HG03439 (cell line): ENCODE data around the gene TSC22D1.
A peak's percentile ranks its signal among the peaks of the same experiment; 100 is the strongest.

Experiments
- ATAC-seq: cut with Tn5 transposase; IDR thresholded peaks from one replicate; pipeline ENCODE4 v1.9.1; 2021; ENCODE audit warnings: mild to moderate bottlenecking, moderate library complexity; ENCODE audit not compliant: unreplicated experiment

TSC22D1 gene

GRCh38 chr13:44455769-44456168 is 120.4 kb downstream of the TSC22D1 start:
- no peak for ATAC-seq

DNA sequence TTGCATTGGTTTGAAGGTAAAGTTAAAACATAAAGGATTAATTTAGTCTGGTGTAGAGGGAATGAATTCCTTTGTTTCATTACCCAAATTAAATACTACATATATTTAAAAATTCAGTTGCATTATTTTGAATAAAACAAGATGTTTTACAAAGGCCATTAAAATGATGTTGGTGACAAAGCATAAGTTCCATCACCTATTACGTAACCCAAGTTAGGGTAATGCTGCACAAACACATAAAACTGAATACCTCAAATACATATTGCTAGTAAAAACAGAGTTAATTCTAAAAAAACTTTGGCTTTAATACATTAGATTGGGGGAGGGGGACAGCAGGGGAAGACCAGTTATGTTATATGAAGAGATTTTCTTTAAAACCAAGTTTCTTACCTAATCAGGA is 122.2 kb downstream of the TSC22D1 start:
- ATAC-seq, result no peak

- no peak for ATAC-seq
Measured at GRCh38 chr13:44453069-44453468, 123.1 kb downstream of the TSC22D1 start.

DNA sequence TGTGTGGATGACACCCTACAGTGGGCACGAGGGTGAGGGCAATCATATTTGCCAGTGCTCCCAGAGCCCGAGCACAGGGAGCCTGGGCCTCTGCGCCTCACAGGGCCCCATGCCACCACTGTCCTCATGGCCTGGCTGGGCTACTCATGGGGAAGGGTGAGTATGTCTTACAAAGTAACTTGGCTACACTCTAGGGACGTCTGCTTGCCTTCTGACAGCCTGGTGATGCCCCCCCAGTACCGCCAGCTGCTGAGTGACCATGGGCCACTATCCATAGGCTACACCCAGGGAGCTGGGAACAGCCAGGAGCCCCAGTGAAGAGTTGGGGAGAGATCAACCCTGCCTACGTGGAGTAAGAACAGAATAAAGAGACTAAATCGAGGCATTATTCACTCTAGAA is 123.7 kb downstream of the TSC22D1 start:
- ATAC-seq, result no peak

DNA sequence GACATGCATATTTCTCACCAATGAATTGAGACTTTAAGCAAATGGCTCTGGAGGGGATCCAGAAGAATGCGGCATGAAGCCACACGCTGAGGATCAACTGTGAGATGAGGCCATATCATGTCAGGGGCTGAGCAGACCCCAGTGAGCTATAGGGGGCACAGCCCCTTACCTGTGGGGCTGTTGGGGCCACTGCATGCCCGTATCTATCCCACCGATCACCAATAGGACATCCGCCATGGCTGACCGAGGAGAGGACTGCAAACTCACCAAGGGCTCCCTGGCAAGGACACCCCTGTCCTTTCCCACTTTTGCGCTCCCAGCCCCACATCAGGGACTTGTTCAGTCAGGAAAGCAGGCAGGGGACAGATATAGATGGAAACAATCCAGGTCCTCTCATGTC is 124.5 kb downstream of the TSC22D1 start:
- no peak for ATAC-seq

- ATAC-seq, result no peak
Measured at GRCh38 chr13:44451126-44451525, 125.0 kb downstream of the TSC22D1 start.

DNA sequence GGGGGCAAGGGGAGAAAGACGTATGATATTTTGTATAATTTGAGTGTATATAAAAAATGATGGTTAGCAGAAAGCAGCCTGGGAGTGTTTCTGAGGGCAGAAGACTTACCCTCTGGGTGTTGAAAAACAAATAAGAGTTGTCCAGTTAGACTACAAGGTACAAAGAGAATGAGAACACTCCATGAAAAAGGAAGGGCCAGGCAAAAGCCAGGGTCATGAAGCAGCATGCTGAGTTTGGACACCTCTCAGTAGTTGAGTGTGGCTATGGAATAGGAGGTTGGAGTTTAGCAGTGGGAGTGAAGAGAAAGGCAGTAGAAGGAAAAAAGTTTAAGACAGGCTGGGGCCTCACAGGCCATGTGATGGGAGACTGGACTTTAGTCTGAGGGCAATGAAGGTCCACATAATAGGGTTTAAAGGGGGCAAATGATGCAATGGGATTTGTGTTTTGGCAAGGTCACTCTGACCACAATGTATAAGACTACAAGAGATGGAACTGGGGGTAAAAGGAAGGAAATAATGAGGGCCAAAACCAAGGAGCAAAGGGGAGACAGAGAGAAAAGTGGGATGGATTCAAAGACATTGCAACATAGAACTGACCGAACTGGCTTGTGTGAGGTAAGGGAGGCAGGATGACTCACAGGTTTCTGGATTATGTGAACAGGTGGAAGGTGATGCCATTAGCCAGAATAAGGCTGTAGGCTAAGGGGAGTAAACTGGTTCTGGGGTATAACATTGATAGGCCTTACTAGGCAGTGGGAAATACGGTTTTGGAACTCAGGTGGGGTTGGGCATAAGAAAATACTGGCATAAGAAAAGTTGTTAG is 125.9 kb downstream of the TSC22D1 start:
- no peak for ATAC-seq

GRCh38 chr13:44448875-44449274 is 127.3 kb downstream of the TSC22D1 start:
- no peak for ATAC-seq

- no peak for ATAC-seq
Measured at GRCh38 chr13:44448373-44448772, 127.8 kb downstream of the TSC22D1 start.

DNA sequence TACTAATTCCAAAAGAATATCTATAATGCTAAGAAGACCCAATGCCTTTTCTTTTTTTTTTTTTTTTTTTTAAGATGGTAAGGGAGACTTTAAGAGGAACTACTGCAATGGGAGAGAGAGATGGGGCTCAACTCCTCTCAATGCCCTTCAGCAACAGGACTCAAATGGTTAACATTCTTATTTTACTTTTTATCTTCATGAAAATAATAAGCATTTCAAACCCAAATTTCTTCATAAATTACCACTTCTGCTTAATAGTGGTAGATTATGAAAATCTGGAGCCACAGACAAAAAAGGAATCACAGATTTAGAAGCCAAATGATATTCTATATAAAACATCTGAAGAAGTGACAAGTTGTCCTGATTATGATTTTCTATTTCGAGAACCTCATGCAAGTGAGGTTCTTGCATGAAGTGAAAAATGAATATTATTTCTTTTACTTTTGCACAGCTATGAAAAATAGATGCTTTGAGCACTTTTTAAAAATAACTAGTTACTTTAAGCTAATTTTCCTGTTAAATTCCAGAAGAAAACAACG is 128.3 kb downstream of the TSC22D1 start:
- ATAC-seq, result no peak

GRCh38 chr13:44440046-44440608 is 136.0 kb downstream of the TSC22D1 start:
- ATAC-seq, result no peak

- ATAC-seq, result no peak
Measured at GRCh38 chr13:44439452-44440024, 136.6 kb downstream of the TSC22D1 start.

GRCh38 chr13:44438234-44438579 is 137.9 kb downstream of the TSC22D1 start:
- ATAC-seq, result no peak

DNA sequence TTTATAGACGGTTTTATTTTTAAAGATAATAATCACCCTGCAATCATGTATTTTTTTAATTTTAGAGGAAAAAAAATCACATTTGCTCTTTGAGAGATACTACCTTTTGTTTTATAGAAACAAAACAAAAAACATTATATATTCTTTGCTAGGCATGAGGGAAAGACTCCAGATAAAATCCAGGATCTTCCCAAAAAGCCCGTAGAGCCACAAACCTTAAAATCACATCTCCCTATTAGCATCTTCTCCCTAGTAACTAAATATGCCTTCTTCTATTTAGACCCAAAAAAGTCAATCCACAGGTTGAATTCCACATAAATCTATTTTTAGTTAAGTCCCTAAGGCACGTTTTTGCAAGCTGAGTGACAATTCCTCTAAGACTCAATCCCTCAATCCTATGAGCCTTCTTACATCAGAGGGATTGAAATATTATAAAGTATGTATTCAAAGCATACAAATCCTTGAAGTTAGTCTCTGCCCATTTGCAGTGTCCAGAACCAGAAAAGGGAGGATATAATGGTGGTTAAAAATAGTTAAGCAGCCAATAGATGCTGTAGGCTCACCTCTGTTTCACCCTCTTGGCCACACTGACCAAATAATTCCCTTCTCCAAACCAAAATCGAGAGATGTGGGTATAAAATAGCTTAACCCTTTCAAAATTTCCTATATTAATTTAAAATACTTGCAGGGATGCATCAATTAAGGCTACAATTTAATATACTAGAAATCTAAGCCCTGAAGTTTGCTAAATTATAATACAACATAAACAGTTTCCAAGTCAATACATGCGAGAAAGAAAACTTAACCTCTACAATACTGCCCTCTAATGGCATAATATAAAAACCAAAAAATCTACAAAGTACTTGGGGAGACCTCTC is 138.5 kb downstream of the TSC22D1 start:
- ATAC-seq, result no peak

DNA sequence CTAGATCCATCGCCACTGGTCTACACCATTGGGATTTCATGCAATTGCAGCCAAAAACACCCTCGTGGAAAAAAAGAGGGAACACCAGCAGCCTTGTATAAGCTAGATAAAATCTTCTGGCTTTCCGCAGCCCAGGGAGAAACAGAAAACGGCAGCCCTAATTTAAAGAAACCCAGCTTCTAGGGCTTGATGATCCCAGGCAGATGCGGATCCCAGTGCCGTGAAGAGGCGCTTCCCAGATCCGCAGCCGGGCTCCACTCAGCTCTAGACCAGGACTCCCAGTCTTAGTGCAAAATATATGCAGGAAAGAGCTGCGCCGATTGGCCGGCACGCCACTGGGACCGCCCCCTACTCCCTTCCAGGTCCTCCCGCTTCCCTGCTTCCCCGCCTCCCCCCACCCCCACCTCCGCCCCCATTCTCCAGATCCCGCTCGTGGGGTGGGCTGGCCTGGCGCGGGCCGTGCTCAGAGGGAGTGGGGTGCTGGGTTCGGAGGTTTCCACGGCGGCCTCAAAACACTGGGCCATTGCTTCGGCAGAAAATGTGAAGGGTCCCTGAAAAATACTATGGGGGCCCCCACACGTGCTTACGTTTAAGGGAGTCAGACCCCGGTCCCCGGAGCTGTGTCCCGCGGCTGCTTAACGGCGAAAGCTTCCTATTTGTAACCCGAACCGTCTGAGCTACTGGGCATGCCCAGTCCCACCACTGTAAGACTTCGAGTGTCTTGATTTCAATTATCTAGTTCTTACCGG is 139.4 kb downstream of the TSC22D1 start:
- no peak for ATAC-seq

- ATAC-seq, result no peak
Measured at GRCh38 chr13:44435919-44436510, 140.1 kb downstream of the TSC22D1 start.

DNA sequence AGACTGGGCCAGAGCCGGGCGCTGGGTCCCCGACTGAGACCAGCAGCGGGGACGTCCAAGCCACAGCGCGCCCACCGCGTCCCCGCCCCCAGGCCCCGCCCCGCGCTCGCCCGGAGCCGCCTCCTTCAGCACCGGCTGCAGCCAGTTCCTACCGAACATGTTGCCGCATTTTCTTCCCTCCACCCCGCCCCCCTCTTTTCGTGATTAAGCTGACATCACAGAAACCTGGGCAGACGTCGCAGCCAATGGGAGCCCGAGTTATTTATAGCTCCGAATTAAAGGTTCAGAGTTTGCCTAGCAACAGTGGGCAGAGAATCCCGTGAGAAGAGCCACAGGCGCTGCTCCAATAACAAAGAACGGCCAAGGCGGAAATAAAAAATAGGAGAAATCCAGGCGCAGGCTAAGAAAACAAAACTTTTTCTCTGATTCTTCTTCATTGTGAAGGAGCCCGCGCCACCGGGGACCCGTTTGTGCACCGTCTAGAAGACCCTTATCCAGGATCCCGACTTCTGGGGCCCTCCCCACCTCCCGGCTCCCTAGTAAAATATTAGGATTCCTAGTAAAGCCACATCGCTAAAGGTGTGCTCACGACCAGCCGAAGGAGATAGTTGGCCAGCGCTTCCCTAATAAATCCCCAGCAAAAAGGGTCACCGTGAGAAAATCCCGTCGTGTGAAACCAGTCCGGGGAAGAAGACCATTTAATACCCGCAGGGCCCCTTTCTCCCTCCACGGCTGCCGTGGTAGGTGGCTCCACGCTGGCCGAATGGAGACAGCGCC is 140.8 kb downstream of the TSC22D1 start:
- peak; percentile 76 for ATAC-seq

- no peak for ATAC-seq
Measured at GRCh38 chr13:44434766-44435141, 141.4 kb downstream of the TSC22D1 start.
